GM21390 (cell line): ENCODE data around the gene IMP4.
"Not testable (repeated sequence)": the region's sequence is repeated elsewhere in the genome, so short reads cannot be mapped to it uniquely, and the experiment has no call there.

ENCODE experiments used
- ATAC-seq: cut with Tn5 transposase; IDR thresholded peaks from one replicate; pipeline ENCODE4 v1.9.1; 2021; ENCODE audit not compliant: unreplicated experiment

IMP4 gene, protein sequence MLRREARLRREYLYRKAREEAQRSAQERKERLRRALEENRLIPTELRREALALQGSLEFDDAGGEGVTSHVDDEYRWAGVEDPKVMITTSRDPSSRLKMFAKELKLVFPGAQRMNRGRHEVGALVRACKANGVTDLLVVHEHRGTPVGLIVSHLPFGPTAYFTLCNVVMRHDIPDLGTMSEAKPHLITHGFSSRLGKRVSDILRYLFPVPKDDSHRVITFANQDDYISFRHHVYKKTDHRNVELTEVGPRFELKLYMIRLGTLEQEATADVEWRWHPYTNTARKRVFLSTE

DNA sequence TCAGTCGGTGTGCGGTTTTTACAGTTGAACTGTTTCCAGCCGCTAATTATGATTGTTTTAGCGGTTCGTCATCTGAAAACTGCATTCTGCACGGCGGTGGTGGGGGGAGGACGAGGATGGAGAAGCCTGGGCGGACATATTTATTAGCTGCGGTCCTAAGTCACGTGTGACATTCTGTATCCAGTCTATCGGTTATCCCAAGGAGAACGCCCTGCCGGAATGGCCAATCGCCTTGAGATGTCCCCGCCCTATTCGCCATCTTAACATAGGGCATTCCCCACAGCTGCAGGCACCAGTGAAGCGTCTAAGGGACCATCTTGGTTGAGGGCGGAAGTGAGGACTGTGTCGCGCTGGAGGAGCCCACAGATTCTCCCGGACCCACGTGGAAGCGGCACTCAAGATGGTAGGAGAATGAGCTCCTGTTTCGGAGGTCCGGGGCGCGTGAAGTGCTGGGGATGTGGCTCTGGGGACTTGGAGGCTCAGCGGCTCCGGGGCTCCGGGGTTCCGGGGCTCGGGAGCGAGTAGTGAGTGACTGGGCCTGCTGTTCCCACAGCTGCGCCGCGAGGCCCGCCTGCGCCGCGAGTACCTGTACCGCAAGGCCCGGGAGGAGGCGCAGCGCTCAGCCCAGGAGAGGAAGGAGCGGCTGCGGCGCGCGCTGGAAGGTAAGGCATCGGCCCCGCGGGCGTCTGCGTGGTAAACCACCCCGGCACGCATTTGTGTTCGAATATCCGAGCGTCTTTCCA is at the start of gene IMP4:
IMP4 (plus strand) TSS at position 365 of the 743 bp plus-strand sequence; CDS start at position 401, 36 bp downstream.
- ATAC-seq = peak; percentile 83

GRCh38 chr2:130300258-130300969 is 42.3 kb upstream of the IMP4 start:
- no peak for ATAC-seq

- no peak for ATAC-seq
These were observed 41.7 kb upstream of the IMP4 start for GRCh38 chr2:130300970-130301348.

DNA sequence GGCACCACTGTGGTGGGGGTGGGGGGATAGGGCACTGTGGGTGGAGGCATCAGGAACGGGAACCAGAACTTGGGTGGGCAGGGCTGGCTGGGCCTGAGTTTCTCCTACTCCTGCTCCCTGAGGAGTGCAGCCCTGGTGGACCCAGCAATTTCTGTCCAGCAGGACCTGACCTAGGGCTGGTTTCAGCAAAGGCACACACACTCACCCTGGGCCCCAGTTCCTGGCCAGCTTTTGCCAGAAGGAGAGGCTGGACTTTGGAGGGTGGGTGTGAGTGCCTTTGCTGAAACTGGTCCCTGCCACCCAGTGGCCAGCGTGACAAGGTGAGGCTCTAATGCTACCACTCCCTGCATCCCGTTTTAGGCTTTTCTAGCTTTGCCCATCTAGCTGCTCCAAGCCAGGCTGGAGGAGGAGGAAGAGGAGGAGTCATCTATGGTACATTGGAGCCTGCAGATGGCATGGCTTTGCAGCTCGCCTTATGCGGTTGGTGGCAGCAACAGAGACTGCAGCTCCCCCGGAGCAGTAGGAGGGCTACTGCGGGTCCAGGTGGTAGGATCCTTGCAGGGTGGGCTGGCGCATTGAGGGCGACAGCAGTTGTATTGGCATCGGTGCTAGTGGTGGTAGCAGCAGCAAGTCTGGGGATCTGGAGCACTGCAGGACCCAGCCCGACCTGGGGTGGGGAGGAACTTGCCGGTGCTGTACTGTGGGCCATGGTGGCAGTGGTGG is 40.4 kb upstream of the IMP4 start:
- no peak for ATAC-seq

DNA sequence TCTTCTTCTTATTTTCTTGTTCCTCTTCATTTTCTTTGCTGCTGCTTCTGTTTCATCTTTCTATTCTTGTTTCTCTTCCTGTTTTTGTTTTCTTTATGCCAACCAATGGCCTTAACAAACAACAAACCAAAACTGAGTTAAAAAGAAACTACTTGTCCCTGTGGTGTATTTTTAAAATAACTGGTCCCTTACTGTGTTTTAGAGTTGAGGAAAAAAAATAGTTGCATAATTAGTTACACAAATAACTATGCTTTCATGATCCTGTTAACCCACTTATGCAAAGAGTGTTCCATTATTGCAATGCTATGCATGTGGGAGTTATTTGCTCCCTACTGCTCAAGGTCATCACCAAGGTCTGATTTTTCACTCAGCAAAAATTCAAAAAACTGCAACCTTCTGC is 39.5 kb upstream of the IMP4 start:
- peak; percentile 83 for ATAC-seq

DNA sequence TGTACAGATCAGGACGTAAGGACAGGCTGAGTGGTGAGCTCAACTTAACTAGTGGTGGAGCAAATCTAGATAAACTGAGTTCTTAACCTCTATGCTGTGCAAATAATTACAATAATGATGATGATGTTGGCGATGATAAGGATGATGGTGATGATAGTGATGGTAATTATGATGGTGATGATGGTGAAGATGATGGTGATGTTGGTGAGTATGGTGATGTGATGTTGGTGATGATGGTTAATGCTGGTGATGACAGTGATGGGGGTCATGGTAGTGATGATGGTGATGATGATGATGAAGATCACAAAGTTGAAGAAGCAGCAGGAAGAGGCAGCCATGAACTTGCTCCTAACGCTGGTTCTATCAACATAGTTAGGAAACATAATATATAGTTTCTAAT is 38.0 kb upstream of the IMP4 start:
- no peak for ATAC-seq

- no peak for ATAC-seq
These were observed 34.8 kb upstream of the IMP4 start for GRCh38 chr2:130307850-130308249.

DNA sequence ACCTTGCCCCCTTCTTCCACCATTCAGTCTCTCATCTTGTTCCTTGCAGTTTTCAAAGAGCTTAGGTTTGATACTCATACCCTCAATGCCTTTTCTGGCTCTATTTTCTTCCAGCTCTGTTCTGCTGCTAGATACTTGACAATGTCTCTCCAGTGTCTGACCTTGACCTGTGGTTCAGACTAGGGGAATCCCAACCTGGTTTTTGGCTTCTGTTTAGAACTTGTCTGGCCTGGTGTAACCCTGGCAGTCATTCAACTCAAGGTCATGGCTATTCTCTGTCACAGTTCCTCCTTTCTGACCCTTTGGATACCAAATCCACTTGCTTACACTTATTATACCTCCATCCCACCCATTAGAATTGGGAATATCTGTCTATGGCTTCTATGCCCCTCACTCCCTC is 31.8 kb upstream of the IMP4 start:
- ATAC-seq = no peak

DNA sequence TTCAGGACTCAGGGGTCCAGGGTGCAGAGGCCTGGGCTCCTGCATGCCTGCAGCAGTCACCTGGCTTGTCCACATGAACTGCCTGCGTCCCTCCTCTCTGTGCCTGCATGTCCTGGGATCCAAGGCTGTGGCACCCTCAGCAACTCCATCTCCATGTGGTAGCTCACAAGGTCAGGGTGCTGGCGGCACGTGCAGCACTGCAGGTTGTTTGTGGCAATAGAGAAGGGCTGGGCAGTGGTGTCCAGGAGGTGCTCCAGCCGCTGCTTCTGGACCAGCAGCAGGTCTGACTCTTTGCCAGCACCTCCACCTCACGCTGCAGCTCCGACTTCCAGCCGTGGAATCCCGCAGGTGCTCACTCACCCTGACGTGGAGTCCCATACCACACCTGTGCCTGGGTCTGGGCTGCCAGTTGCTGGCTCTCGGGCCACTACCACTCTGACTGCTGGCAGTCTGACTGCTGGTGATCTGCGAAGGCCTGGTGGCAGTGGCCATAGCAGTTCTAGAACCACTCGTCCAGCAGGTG is 28.8 kb upstream of the IMP4 start:
- no peak for ATAC-seq

- no peak for ATAC-seq
These were observed 28.3 kb upstream of the IMP4 start for GRCh38 chr2:130314377-130314776.

- ATAC-seq = no peak
These were observed 26.1 kb upstream of the IMP4 start for GRCh38 chr2:130316596-130316995.

DNA sequence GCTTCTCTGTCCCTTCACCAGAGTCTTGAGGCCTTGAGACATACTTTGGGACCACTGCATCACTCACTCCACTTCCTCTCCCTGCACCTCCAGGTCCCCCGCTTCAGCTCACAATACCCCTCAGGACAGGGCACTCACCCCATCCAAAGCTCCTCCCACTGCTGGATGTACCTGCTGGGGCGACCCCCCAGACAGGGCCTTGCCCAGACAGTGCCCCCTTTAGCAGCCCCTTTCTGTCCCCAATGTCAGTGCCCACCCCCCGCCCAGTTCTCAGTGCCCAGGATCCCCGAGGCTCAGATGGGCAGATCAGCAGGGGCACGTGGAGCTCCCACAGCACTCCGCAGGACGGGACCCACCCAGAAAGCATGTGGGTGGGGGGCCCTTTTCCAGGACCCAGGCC is 23.8 kb upstream of the IMP4 start:
- ATAC-seq = no peak

GRCh38 chr2:130319536-130319935 is 23.2 kb upstream of the IMP4 start:
- ATAC-seq = no peak

DNA sequence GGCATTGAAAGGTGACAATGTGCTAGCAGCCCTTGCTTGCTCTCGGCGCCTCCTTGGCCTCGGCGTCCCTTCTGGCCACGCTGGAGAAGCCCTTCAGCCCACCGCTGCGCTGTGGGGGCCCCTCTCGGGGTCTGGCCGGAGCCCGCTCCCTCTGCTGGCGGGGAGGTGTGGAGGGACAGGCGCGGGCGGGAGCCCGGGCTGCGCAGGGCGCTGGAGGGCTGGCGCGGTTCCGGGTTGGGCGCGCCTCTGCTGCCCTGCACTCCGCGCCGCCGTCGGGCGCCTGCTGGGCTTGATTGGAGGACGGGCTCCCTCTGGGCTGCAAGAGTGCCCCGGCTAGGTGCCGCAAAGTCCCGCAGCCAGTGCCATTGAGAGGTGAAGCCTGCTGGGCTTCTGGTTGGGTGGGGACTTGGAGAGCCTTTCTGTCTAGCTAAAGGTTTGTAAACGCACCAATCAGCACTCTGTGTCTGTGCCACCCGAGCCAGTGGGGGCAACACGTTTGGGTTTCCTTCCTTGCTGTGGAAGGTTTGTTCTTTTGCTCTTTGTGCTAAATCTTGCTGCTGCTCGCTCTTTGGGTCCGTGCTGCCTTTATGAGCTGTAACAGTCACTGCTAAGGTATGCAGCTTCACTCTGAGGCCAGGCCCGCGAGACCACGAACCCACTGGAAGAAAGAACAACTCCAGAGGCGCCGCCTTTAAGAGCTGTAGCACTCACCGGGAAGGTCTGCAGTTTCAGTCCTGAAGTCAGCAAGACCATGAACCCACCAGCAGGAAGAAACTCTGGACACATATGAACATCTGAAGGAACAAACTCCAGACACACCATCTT is 14.8 kb upstream of the IMP4 start:
- no peak for ATAC-seq

GRCh38 chr2:130328710-130329109 is 14.0 kb upstream of the IMP4 start:
- ATAC-seq = no peak

DNA sequence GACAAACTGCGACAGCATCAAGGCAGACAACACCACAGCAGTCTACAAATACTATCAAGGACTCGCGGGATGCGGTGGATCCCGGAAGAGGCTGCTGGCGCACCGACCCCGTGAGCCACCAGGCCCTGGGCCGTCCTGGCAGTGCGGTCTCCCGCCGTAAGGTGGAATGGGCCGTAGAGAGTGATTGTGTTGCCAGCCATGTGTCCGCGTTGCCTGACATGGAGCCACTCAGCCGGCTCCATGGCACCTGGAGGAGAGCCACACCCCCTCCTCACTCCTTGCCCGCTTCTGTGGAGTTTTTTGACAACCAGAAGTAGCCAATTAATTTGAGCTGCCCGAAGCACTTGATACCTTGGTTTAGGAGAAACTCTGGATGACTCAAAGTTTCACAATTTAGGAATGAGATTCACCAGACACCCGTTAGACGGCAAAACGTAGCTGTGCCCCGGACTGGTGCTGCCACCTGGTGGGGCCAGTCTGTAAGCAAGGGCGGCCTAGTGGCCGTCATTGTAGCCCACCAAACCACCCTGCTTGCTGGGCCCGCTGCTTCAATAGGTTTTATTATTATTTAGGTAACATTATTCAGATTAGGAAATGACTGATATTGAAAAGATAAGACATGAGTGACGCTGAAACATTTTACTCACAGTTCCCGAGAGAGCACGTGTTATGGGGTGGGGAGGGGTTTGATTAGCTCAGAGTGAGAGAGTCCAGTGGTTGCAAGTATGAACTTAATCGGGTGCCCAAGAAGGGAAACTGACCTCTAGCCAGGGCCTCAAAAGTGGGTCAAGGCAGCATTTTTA is 10.2 kb upstream of the IMP4 start:
- peak; percentile 85 for ATAC-seq

- not testable (repeated sequence) for ATAC-seq
These were observed 9.4 kb upstream of the IMP4 start for GRCh38 chr2:130333253-130333652.

DNA sequence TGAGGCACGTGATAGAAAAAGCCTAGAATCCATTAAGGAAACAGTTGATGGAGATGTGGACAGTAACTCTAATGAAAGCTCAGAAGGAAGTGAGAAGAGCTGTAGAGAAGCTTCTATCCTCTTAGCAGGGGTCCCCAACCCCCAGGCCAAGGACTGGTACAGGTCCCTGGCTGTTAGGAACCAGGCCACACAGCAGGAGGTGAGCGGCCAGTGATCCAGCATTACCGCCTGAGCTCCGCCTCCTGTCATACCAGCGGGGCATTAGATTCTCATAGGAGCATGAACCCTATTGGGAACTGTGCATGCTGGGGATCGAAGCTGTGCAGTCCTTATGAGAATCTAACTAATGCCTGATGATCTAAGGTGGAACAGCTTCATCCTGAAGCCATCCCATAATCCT is 8.7 kb upstream of the IMP4 start:
- ATAC-seq = no peak

DNA sequence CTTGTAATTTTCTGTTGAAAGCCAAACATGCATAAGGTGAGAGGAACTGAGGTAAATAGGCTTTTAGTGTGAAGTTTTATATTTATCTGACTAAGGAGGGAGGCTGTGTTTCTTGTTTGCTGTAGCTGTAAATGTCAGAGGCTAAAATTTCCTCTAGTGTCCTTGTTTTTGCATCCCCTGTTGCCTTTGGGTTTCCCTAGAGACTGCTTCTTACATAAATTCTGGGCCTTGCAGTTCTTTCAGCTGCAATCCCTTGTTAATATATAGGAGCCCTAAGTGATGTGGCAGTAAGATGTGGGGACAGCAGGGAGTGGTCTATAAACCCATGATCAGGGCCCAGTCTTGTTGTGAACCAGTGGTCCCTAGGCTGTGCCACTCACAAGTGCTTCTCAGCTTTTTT is 7.5 kb upstream of the IMP4 start:
- no peak for ATAC-seq
